GM12878 (cell line): Measurements from ENCODE around the gene AMHR2. TPM values are rescaled to one million over a fixed set of nuclear protein-coding genes. Genes with fewer than 3 reads are reported as not detected.

Source experiments
- CHD2 ChIP-seq: IDR thresholded peaks from 2 replicates; pipeline ENCODE4 v1.6.1; 2011; ENCODE audit warnings: low read depth, low read length, improper control_type of control experiment, borderline replicate concordance
- CREB1 ChIP-seq: IDR thresholded peaks from 2 replicates; pipeline ENCODE4 v1.6.1; 2012; ENCODE audit warnings: low read depth, mild to moderate bottlenecking, inconsistent platforms
- CREM ChIP-seq: IDR thresholded peaks from 2 replicates; pipeline ENCODE4 v1.6.1; 2014; ENCODE audit warnings: antibody characterized with exemption, low read depth
- EED ChIP-seq: sonication (generic); IDR thresholded peaks from 2 replicates; pipeline ENCODE4 v1.6.1; 2016; ENCODE audit warnings: antibody characterized with exemption, low read depth
- EGR1 ChIP-seq, 2 experiments: IDR thresholded peaks; 1 replicate in 1 of 2; 2 replicates in 1 of 2; pipeline ENCODE4 v1.6.1; 2011 to 2012; ENCODE audit warnings: low read depth in 2 of 2, low read length in 2 of 2, borderline replicate concordance in 1 of 2, mild to moderate bottlenecking in 1 of 2, moderate library complexity in 1 of 2
- ETV6 ChIP-seq, 2 experiments: fragments of 450-650 bp in 1 of 2; IDR thresholded peaks in 1 of 2; conservative IDR thresholded peaks in 1 of 2; 2 replicates each; pipeline ENCODE4 v1.6.1; 2014; ENCODE audit warnings: antibody characterized with exemption in 1 of 2, borderline replicate concordance in 1 of 2, low read depth in 1 of 2, mild to moderate bottlenecking in 1 of 2, moderate library complexity in 1 of 2
- HCFC1 ChIP-seq: fragments of 150-350 bp; IDR thresholded peaks from 2 replicates; pipeline ENCODE4 v1.6.1; 2014; ENCODE audit warnings: low read length
- IKZF2 ChIP-seq, 2 experiments: fragments of 450-650 bp; IDR thresholded peaks; 2 replicates each; pipeline ENCODE4 v1.6.1; 2017; ENCODE audit warnings: mild to moderate bottlenecking in 2 of 2, moderate library complexity in 2 of 2
- KAT2A ChIP-seq: conservative IDR thresholded peaks from 2 replicates; pipeline ENCODE4 v1.6.1; 2011; ENCODE audit warnings: low read depth, low read length; ENCODE audit not compliant: control insufficient read depth
- MEF2A ChIP-seq: IDR thresholded peaks from 2 replicates; pipeline ENCODE4 v1.6.1; 2011; ENCODE audit warnings: low read depth, mild to moderate bottlenecking, low read length, moderate library complexity; ENCODE audit not compliant: insufficient read depth
- MEF2B ChIP-seq: fragments of 450-650 bp; IDR thresholded peaks from 2 replicates; pipeline ENCODE4 v1.6.1; 2018; ENCODE audit warnings: mild to moderate bottlenecking, moderate library complexity; ENCODE audit not compliant: partially characterized antibody, poor library complexity, severe bottlenecking
- MTA3 ChIP-seq: IDR thresholded peaks from 2 replicates; pipeline ENCODE4 v1.6.1; 2012; ENCODE audit warnings: low read length, inconsistent platforms, borderline replicate concordance
- MYB ChIP-seq: fragments of 150-350 bp; IDR thresholded peaks from 2 replicates; pipeline ENCODE4 v1.6.1; 2014; ENCODE audit warnings: mild to moderate bottlenecking, low read depth, low read length, borderline replicate concordance
- PAX5 ChIP-seq: IDR thresholded peaks from 2 replicates; pipeline ENCODE4 v1.6.1; 2011; ENCODE audit warnings: low read depth, low read length, borderline replicate concordance
- RAD21 ChIP-seq: IDR thresholded peaks from 2 replicates; pipeline ENCODE4 v1.6.1; 2011; ENCODE audit warnings: mild to moderate bottlenecking, low read depth, low read length, moderate library complexity; ENCODE audit not compliant: insufficient read depth
- RBBP5 ChIP-seq: fragments of 200-600 bp; sonication (generic); conservative IDR thresholded peaks from 2 replicates; pipeline ENCODE4 v1.6.1; 2016
- RUNX3 ChIP-seq: IDR thresholded peaks from 2 replicates; pipeline ENCODE4 v1.6.1; 2012; ENCODE audit warnings: low read length, inconsistent platforms
- WRNIP1 ChIP-seq: IDR thresholded peaks from 2 replicates; pipeline ENCODE4 v1.6.1; 2011; ENCODE audit warnings: low read depth, low read length, improper control_type of control experiment, borderline replicate concordance
- polyA plus RNA-seq, 11 experiments: library from polyadenylated mRNA; depleted of rRNA in 4 of 11; unstranded in 6 of 11; stranded (reverse) in 5 of 11; fragments of >200 nt; fragmentation: Nextera tagmentation in 4 of 11; fragmentation: Illumina TruSeq in 1 of 11; extraction: Ambion mirVana in 4 of 11; extraction: Trizol in 1 of 11; gene quantifications; 1 replicate in 1 of 11; 2 replicates in 10 of 11; pipeline versions ENCODE4 v1.2.1 to v1.2.3, GENCODE V29; 2011 to 2016; ENCODE audit warnings: inconsistent platforms in 2 of 11, missing spikeins in 2 of 11, low read depth in 1 of 11
- total RNA-seq, 4 experiments: library from RNA; depleted of rRNA in 3 of 4; stranded (reverse); fragments of >200 nt in 3 of 4; fragmentation: Illumina TruSeq in 1 of 4; extraction: Trizol in 1 of 4; gene quantifications; 2 replicates each; pipeline versions ENCODE4 v1.2.1 to v1.2.3, GENCODE V29; 2013 to 2021
- TF ChIP-seq, protein P1 (sequence below): IDR thresholded peaks from 2 replicates; pipeline ENCODE4 v1.6.1; 2012; ENCODE audit warnings: low read depth, low read length, improper control_type of control experiment
- TF ChIP-seq, protein P2 (sequence below), 3 experiments: IDR thresholded peaks in 2 of 3; conservative IDR thresholded peaks in 1 of 3; 2 replicates each; pipeline ENCODE4 v1.5.1; 2011; ENCODE audit warnings: low read depth in 3 of 3, low read length in 3 of 3, mild to moderate bottlenecking in 3 of 3, control low read depth in 2 of 3, moderate library complexity in 2 of 3, inconsistent platforms in 1 of 3, mixed read lengths in 1 of 3; ENCODE audit not compliant: control insufficient read depth in 2 of 3, insufficient read depth in 1 of 3; ENCODE audit errors: extremely low read depth in 1 of 3
- TF ChIP-seq, protein P3 (sequence below): IDR thresholded peaks from 2 replicates; pipeline ENCODE4 v1.6.1; 2011; ENCODE audit warnings: low read depth, mild to moderate bottlenecking, low read length, moderate library complexity, borderline replicate concordance; ENCODE audit errors: extremely low read depth

The AMHR2 gene
- total and polyA plus RNA-seq, 10 of the 15 experiments (the other 5 are each of a cell fraction or from before 2014, with no cell fraction given) = 0.06 TPM; not detected in 9

DNA sequence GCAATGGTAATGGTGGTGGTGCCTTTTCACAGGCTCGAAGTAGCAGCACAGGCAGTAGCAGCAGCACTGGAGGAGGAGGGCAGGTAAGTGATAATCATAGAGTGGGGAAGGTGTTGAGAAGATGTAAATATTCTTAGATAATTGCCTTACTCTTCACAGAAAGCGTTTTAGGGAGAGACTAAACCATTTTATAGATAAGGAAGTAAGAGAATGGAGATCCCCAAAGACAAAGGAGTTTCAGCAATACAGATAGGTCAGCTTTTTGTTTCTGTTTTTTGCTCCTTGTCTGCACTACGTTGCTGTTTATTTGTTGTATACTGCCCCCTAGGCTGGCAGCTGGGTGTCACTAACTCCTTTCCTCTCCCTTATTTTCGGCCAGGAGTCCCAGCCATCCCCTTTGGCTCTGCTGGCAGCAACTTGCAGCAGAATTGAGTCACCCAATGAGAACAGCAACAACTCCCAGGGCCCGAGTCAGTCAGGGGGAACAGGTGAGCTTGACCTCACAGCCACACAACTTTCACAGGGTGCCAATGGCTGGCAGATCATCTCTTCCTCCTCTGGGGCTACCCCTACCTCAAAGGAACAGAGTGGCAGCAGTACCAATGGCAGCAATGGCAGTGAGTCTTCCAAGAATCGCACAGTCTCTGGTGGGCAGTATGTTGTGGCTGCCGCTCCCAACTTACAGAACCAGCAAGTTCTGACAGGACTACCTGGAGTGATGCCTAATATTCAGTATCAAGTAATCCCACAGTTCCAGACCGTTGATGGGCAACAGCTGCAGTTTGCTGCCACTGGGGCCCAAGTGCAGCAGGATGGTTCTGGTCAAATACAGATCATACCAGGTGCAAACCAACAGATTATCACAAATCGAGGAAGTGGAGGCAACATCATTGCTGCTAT, 41.7 kb upstream of the AMHR2 start (continued):
- TF ChIP-seq CREM (no peak), IKZF2 (IDR thresholded peaks at IDR 0.05) (peak in 1 of 2 experiments; percentile 21; a peak in 2 of 4 replicates), WRNIP1 (no peak), CREB1 (no peak), RAD21 (peak; percentile 74), CHD2 (no peak), RUNX3 (no peak), HCFC1 (no peak), MEF2B (no peak), KAT2A (no peak), EED (no peak), EGR1 (IDR thresholded peaks at IDR 0.05; ENCODE audit: borderline replicate concordance in 1 of 2, low read depth in 2 of 2, low read length in 2 of 2) (no peak), ETV6 (conservative IDR thresholded peaks at IDR 0.05 in 1 of 2, IDR thresholded peaks at IDR 0.05 in 1 of 2; ENCODE audit: borderline replicate concordance in 1 of 2, low read depth in 1 of 2) (no peak; a peak in 1 of 4 replicates), MEF2A (no peak), RBBP5 (no peak), MYB (no peak), MTA3 (no peak), PAX5 (no peak)
- TF ChIP-seq, protein P1, sequence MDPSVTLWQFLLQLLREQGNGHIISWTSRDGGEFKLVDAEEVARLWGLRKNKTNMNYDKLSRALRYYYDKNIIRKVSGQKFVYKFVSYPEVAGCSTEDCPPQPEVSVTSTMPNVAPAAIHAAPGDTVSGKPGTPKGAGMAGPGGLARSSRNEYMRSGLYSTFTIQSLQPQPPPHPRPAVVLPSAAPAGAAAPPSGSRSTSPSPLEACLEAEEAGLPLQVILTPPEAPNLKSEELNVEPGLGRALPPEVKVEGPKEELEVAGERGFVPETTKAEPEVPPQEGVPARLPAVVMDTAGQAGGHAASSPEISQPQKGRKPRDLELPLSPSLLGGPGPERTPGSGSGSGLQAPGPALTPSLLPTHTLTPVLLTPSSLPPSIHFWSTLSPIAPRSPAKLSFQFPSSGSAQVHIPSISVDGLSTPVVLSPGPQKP = no peak
- TF ChIP-seq, protein P2, sequence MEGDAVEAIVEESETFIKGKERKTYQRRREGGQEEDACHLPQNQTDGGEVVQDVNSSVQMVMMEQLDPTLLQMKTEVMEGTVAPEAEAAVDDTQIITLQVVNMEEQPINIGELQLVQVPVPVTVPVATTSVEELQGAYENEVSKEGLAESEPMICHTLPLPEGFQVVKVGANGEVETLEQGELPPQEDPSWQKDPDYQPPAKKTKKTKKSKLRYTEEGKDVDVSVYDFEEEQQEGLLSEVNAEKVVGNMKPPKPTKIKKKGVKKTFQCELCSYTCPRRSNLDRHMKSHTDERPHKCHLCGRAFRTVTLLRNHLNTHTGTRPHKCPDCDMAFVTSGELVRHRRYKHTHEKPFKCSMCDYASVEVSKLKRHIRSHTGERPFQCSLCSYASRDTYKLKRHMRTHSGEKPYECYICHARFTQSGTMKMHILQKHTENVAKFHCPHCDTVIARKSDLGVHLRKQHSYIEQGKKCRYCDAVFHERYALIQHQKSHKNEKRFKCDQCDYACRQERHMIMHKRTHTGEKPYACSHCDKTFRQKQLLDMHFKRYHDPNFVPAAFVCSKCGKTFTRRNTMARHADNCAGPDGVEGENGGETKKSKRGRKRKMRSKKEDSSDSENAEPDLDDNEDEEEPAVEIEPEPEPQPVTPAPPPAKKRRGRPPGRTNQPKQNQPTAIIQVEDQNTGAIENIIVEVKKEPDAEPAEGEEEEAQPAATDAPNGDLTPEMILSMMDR (IDR thresholded peaks at IDR 0.05 in 2 of 3, conservative IDR thresholded peaks at IDR 0.05 in 1 of 3; ENCODE audit: control insufficient read depth in 2 of 3, extremely low read depth in 1 of 3, insufficient read depth in 1 of 3, low read depth in 3 of 3, low read length in 3 of 3) = peak; percentile 59 to 76 (median 60)
- TF ChIP-seq, protein P3, sequence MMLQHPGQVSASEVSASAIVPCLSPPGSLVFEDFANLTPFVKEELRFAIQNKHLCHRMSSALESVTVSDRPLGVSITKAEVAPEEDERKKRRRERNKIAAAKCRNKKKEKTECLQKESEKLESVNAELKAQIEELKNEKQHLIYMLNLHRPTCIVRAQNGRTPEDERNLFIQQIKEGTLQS = no peak
